Measurements from ENCODE around the gene AKNA.

AKNA gene

DNA sequence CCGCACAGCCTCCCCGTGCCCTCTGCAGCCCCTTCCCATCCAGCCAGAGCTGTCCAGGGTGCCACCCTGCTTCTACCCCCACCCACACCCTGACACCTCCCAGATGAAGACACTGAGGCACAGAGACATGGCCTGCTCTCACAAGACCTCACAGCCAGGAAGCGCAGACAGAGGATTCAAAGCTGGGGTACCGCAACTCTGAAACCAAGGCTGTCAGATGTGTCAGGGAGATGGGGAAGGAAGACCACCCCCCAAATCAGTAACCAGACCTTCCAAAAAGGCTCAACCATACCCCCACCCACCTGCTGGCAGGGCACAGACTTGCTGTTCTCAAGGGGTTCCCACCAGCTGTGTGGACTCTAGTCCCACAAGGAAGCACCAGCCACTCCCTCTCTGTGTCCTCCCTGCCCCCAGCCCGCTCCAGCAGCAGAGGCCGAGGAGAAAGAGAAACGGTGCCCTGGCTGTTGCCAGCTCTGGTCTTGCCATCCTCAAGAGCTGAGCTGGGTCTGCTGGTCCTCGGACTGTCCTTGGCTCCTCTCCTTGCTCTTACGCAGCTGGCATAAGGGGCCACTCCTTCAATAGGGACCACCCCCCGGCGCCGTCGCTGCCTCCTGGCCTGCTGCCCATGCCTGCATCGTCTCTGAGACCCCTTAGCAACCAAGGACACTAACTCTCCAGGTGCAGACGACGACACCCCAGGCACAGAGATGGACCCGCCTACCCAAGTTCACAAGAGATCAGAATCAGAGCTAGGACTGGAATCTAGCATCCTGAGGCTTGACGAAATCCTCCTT is 699 bp downstream of the AKNA start:
- TF ChIP-seq, protein P1, sequence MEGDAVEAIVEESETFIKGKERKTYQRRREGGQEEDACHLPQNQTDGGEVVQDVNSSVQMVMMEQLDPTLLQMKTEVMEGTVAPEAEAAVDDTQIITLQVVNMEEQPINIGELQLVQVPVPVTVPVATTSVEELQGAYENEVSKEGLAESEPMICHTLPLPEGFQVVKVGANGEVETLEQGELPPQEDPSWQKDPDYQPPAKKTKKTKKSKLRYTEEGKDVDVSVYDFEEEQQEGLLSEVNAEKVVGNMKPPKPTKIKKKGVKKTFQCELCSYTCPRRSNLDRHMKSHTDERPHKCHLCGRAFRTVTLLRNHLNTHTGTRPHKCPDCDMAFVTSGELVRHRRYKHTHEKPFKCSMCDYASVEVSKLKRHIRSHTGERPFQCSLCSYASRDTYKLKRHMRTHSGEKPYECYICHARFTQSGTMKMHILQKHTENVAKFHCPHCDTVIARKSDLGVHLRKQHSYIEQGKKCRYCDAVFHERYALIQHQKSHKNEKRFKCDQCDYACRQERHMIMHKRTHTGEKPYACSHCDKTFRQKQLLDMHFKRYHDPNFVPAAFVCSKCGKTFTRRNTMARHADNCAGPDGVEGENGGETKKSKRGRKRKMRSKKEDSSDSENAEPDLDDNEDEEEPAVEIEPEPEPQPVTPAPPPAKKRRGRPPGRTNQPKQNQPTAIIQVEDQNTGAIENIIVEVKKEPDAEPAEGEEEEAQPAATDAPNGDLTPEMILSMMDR (IDR thresholded peaks at IDR 0.05), result no peak

DNA sequence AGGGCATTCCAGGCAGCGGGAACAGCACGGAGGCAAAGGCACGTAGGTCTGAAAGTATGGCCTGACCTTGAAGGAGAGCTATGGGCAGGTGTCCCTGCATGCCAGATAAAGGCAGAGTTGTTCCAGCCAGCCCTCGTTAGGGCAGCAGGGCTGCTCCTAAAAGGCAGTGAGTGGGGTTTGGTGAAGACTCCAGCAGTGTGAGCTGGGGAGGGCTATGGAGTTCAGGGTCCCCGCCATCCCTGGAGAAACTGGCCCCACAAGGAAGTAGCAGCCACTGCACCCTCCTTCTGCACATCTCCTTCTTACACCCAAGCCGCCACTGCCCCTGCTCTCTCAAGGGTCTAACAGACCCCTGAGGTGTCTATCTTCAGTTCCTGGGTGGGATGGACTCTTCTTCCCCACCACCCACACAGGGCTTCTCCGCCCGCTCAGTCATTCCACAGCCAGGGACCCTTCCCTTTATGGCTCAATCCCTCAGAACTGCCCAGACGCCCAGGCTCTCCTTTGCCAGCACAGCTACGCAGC is 1.4 kb downstream of the AKNA start:
- TF ChIP-seq, protein P1 (IDR thresholded peaks at IDR 0.05), result no peak

DNA sequence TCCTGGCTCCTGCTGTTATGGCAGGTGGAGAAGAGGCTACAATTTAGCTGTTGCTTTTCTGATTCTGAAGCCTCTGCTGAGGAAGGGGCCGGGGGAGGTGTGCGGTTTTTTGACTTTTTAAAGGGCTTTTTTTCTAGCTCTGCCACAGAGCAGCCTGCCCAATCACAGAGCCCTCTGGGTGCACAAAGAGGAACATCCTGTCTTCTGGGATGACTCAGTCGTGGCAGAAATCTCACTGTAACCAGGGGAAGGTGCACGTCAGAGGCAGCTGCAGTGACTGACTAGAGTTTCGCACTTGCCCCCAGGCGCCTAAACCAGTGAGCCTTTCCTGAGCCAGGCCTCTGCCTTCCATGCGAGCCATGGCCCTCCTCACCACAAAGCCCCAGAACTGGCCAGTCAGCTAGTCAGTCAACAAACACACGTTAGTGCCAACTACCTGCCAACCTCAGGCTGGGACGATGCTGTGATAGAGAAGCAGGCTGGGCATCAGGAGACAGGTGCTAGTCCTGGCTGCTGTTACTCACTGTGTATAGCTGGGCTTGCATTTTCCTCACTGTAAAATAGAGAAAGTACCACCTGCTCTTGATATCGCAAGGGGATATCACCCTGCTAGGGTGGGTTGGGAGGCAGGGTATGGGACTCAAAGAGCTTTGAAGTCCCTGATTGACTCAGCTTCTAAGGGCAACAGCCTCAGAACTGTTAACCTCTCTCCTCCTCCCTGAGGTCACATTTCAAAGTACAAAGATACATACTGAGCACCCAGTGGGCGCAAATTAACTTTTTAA is 2.2 kb downstream of the AKNA start:
- TF ChIP-seq, protein P1 (IDR thresholded peaks at IDR 0.05), result no peak

DNA sequence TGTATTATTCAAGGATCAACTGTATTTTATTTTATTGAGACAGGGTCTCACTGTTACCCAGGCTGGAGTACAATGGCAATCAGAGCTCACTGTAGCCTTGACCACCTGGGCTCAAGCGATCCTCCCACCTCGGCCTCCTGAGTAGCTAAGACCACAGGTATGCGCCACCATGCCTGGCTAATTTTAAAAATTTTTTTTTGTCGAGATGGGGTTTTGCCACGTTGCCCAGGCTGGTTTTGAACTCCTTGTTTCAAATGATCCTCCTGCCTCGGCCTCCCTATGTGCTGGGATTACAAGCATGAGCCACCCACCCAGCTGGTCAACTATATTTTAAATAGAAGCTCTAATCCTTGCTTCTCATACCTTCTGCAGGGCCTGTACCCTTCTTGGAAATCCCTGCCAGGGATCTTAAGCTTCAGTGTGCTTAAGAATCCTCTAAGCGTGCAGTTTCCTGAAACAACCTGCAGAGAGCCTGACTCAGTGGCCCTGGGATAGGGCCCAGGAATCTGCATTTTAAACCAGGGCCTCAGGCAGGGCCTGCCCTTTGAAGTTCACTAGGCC is 2.9 kb downstream of the AKNA start:
- TF ChIP-seq, protein P1 (IDR thresholded peaks at IDR 0.05), result no peak

DNA sequence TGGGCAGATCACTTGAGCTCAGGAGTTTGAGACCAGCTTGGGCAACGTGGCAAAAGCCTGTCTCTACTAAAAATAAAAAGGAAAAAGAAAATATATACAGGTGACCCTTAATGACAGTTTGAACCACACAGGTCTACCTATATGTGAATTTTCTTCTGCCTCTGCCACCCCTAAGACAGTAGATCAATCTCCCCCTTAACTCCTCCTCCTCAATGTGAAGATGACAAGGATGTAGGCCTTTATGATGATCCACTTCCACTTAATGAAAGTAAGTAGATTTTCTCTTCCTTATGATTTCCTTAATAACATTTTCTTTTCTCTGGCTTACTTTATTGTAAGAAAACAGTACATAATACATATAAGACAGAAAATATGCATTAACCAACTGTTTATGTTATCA is 3.4 kb downstream of the AKNA start:
- TF ChIP-seq, protein P1 (IDR thresholded peaks at IDR 0.05), result no peak

DNA sequence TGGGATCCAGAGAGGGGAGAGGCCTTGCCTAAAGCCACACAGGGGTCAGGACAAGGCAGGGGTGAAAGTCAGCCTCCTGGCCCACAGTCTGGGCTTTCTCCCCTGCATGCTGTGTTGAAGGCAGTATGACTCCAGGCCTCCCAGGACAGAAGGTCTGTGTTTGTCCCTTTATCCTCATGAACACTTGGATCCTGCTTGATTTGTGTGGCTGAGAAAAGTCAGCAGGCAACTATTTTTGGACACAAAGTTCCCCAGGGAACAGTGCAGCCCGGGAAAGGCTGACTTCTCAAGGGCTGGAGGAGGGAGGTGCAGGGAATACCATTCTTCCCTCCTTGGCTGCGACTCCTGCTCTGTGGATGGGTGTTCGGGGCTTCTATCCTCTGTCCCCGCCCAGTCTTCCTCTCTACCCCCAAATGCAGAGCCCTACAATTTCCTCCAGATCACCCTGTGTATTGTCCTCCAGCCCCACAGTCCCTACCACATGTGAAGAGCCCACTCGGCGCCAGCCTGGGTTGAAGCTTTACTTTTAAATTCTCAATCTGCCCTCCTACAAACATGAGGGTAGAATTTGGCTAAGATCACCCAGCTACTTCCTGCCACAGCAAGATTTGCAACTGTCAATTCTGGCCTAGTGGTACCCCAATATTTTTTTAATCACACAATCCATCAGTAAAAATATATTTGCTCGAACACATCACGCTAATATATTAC is 4.1 kb downstream of the AKNA start:
- TF ChIP-seq, protein P1 (IDR thresholded peaks at IDR 0.05), result no peak

Measured in LNCAP (cell line).